Posterior vena cava (tissue), 2 donors: ENCODE results near the gene PCDH9. TPM values are rescaled to one million over a fixed set of nuclear protein-coding genes. Genes with fewer than 3 reads are reported as not detected.
"Not testable (repeated sequence)": the region's sequence is repeated elsewhere in the genome, so short reads cannot be mapped to it uniquely, and the experiment has no call there.

ENCODE experiments used
- DNase-seq: peaks from one replicate; pipeline ENCODE4 v3.0.0-alpha.2; 2020; ENCODE audit warnings: low spot score
- intact Hi-C, 2 donors: fragments of 100-400 bp; cut with DNase I; formaldehyde crosslinking; loops; one replicate each; pipeline versions ENCODE4 v1.14.1 to v1.14.2; 2022 to 2023
- total RNA-seq, 2 donors: library from RNA; stranded (reverse); fragmentation: NEBNext Ultra II Directional; extraction: Animal tissue kit (Norgen Biotek cat#: 25700); gene quantifications; one replicate each; pipeline ENCODE4 v1.2.1, GENCODE V29; 2021
- donor health status: DM: yes; HTN: yes; CAD: no.
- donor health status: DM: yes; HTN: yes; CAD: no.

PCDH9 gene
- total RNA-seq, 2 donors from 2014 or later, result 1.6 to 2.4 TPM

DNA sequence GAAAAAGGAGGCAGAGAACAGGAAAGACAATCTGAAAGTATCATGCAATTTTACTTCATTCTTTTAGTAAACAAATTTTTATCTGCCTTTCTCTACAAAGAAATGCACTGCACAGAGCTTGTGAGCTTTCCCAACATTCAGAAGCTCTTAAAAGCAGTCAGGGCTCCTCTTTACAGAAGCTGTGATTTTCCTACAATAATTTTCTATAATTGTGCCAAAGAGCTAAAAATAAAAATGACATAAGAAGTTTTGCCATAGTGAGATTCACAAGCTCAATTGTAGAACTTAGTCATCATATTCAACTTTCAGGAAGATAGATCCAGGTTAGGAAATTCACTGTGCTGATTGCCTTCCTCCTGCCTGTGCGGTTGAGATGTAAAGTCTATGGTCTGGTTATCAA is 341.4 kb downstream of the PCDH9 start:
- no peak for DNase-seq
- intact Hi-C loops, result no loop called here

- intact Hi-C loops, result no loop called here
- no peak for DNase-seq
These were observed 343.0 kb downstream of the PCDH9 start for GRCh38 chr13:66887088-66887487.

DNA sequence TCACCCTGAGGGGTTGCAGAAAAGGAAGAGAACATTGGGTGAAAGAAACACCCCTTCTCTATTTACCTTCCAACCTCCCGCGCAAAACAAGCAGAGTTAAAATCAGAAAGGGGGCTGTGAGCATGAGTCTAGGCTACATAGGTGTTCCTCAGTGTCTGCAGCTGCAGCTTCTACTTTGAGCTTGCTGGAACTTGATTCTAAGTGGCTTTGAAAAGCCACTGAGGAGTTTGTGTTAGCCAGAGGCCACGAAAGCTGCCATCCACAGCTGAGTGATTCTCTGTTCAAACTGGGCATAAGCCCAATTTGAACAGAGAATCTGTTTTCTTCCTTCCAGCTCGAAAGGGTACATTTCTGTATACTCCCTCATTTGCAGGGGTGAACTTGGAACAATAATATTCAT is 343.9 kb downstream of the PCDH9 start:
- DNase-seq, result no peak
- intact Hi-C loops, result no loop called here

DNA sequence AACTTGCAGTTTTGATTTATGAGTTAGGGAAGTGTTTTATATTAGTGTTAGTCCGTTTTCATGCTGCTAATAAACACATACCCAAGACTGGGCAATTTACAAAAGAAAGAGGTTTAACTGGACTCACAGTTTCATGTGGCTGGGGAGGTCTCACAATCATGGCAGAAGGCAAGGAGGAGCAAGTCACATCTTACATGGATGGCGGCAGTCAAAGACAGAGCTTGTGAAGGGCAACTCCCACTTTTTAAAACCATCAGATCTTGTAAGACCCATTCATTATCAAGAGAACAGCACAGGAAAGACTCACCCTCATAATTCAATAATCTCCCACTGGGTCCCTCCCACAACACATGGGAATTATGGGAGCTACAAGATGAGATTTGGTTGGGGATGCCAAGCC is 349.0 kb downstream of the PCDH9 start:
- DNase-seq, intact Hi-C loops: not testable (repeated sequence)

GRCh38 chr13:66879988-66880387 is 350.1 kb downstream of the PCDH9 start:
- DNase-seq, result no peak
- intact Hi-C loops, result no loop called here

DNA sequence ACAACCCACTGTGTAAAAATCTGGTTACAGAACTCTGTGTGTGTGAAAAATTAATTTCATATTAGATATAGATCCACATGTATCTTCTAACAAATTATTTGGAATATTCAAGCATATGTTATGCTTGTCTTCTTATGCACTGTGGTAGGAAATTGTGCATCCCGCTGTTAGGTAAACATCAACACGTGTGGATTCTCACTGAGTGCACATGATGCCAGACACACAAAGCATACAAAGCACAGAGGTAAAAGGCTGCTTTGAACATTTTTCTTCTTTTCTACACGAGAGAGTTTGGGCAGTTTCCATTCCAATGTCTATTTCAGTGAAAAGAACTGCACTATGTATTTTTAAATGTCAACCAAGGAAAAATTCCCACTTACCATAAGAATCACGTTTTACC is 354.9 kb downstream of the PCDH9 start:
- no peak for DNase-seq
- intact Hi-C loops, result no loop called here

- intact Hi-C loops, result no loop called here
- no peak for DNase-seq
These were observed 365.5 kb downstream of the PCDH9 start for GRCh38 chr13:66864627-66865026.

- no peak for DNase-seq
- intact Hi-C loops, result no loop called here
These were observed 369.2 kb downstream of the PCDH9 start for GRCh38 chr13:66860878-66861417.

- no peak for DNase-seq
- intact Hi-C loops, result no loop called here
These were observed 369.9 kb downstream of the PCDH9 start for GRCh38 chr13:66859934-66860877.

- intact Hi-C loops, result no loop called here
- no peak for DNase-seq
These were observed 371.1 kb downstream of the PCDH9 start for GRCh38 chr13:66859078-66859477.

- intact Hi-C loops, result no loop called here
- no peak for DNase-seq
These were observed 372.0 kb downstream of the PCDH9 start for GRCh38 chr13:66858163-66858562.

- no peak for DNase-seq
- intact Hi-C loops, result no loop called here
These were observed 375.0 kb downstream of the PCDH9 start for GRCh38 chr13:66855131-66855530.

- intact Hi-C loops, result no loop called here
- DNase-seq, result no peak
These were observed 376.6 kb downstream of the PCDH9 start for GRCh38 chr13:66853564-66853963.

DNA sequence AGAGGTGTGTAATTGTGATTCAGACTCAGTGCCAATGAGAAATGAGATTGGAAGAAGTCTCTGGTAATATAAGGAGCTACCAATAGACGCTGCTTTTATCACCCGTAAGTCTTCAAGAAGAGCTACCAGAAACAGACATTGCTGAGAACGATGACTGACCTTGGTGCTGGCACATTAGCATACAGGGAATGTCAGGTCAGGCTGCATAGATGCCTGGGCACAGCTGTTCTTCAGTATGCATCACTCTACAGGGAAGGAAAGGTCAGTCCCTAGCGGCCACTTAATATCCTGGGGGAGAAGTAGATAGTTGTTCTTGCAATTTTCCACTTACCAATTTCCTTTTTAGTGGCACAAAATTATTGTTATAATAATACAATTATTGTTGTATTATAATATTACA is 380.4 kb downstream of the PCDH9 start:
- DNase-seq, result no peak
- intact Hi-C loops, result no loop called here

- no peak for DNase-seq
- intact Hi-C loops, result no loop called here
These were observed 382.6 kb downstream of the PCDH9 start for GRCh38 chr13:66847541-66847940.

DNA sequence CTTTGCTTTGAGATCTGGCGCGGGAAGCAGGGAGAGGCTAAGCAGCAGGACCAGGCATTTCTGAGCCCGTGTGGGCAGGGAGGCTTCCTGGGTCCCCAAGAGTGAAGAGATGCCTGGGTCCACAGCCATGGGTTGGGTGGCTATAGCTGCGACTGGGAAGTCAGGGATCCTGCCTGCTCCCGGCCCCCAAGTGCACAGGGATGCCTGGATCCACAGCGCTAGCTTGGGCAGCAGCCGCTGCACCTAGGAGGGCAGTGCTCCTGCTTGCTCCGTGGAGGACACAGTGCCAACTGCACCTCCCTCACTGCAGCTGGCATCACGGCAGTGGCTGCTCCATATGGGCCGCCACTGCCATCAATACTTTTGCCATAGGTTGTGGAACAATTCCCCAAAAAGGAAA is 384.7 kb downstream of the PCDH9 start:
- intact Hi-C loops, result no loop called here
- DNase-seq, result no peak

DNA sequence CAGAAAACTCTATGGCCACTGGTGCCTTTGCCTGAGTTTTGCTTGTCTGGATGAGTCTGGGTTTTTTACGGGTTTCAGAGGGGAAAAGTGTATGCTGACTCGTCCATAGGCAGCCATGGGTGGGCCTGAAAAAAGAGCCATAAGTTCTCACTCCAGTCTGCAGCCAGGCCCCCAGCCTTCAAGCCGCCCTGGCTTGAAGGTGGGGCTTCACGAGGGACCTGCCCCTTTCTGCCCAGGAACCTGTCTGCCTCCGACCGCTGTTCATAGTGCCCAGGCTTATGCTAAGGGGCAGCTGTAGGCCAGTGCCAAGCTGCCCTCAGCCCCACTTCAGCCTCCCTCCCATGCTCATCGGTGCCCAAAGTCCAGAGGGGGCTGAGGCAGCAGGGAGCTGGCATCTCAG is 385.2 kb downstream of the PCDH9 start:
- DNase-seq, result no peak
- intact Hi-C loops, result no loop called here

DNA sequence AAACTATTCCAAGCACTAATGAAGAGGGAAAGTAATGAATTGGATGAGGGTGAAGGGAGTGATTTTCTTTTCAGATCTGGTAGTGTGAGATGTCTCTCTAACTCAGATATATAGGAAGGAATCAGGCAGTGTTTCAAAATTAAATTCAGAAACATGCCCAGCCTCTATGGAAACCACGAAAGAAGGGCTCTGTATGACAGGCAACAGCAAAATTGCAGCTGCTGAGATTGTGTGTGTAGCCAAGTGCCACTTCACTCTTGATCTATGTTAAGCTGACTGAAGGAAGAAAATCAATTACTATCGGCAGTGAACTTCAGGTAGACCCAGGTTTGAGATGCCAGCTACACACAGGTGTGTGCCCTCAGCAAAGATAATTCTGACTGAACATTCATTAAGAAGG is 387.4 kb downstream of the PCDH9 start:
- intact Hi-C loops, result no loop called here
- no peak for DNase-seq

DNA sequence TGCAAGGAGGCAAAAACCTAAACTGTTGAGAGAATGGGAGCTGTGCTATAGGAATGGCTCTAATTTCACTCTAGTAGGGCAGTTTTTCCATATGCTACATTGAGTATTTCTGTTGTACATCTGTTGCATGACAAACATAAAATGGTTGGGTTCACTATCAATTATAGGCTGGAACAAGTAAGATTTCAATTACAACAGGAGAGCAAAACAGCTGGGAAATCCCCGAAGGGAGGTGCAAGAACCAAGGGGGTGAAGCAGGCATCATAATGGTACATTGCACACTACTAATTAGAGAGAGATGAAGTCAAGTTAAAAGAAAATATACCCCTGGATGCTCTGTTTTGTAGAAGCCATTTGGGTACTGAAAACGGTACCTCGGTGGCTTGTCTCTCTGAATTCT is 389.5 kb downstream of the PCDH9 start:
- no peak for DNase-seq

DNA sequence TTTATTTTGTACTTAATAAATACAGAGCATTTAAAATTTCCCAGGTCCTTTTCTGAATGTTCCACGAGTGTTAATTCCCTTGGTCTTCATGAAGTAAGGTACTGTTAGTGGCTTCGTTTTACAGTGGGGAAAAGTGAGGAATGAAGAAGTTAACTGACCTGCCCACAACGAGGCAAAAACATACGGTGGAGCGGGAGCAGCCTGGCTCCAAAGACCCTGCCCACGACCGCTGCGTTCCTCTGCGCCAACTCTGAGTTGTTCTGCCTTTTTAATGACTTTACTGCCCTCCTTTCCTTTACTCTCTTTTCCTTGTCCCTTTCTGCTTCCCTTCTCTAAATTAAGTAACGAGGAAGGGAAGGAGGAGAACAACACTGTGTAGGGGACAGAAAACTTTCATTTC is 392.9 kb downstream of the PCDH9 start:
- no peak for DNase-seq
- intact Hi-C loops, result no loop called here

More for the DNA sequence above, 389.5 kb downstream of the PCDH9 start:
- intact Hi-C loops, result no loop called here

- intact Hi-C loops, result no loop called here
These were observed 395.0 kb downstream of the PCDH9 start for GRCh38 chr13:66835040-66835628.

More at GRCh38 chr13:66835040-66835628, 395.0 kb downstream of the PCDH9 start:
- DNase-seq, result no peak
